ENCODE data around the gene MAD1L1.
"Not testable (repeated sequence)": the region's sequence is repeated elsewhere in the genome, so short reads cannot be mapped to it uniquely, and the experiment has no call there.

Gene MAD1L1

DNA sequence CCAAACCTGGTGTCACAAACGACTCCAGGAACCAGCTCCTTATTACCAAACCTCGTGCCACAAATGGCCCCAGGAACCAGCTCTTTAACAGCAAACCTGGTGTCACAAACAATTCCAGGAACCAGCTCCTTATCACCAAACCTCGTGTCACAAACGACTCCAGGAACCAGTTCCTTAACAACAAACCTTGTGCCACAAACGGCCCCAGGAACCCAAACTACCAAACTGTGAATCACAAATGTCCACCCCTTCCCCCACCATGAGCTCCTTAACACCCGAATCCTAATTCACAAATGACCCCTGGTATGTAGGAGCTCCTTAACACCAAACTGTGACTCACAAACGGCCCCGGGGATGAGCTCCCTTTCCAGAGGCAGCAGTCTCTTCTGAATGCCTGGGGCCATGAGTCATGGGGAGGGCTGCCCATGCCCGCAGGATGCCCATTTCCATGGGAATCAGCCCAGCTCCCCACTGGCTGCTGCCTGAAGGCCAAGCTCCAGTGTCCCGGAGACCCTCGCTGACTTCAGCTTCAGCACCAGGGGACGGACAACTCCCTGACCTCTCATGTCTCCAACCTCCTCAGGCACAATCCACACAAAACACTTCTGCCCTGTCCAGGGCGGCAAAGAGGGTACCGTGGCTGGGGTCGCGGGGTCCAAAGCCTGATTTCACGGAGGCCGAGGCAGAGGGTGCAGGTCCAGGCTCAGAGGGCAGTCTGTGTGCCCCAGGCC is 349.5 kb downstream of the MAD1L1 start:
- DNase-seq (ENCODE audit: low spot score) = peak; percentile 95

DNA sequence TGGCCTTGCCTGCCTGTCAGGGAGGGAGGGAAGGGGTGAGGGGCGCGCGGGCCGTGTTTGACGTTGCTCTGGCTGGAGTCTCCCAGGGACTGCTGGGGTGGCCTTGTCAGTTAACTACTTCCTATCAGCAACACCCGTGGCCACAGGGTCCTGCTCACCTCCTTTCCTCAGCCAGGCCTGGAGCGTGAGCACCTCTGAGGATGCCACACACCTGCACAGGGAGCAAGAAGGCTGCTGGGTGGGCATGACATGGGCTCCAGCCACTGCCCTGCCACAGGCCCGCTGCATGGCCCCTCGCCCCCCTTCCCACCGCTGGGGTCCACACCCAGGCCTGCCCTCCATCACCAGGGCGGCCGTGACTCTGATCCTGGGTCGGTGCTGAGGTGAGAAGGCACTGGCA is 350.3 kb downstream of the MAD1L1 start:
- DNase-seq (ENCODE audit: low spot score) = no peak

DNA sequence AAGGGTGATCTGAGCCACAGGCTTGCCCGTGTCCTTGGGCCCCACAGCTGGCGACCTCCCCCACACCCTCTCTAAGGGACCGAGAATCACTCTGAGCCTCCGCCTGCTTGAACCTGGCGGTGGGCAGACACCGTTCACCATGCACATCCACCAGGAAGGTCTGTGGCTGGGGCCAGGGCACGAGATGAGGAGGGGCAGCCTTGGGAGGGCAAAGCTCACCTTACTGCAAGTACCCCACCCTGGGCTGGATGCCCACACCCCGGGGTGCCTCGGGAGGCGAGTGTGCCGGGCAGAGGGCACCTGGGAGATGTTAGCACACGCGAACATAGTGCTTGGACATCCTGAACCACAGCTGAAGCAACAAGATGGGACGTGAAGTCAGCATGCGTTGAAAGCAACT is 350.8 kb downstream of the MAD1L1 start:
- no peak for DNase-seq (ENCODE audit: low spot score)

DNA sequence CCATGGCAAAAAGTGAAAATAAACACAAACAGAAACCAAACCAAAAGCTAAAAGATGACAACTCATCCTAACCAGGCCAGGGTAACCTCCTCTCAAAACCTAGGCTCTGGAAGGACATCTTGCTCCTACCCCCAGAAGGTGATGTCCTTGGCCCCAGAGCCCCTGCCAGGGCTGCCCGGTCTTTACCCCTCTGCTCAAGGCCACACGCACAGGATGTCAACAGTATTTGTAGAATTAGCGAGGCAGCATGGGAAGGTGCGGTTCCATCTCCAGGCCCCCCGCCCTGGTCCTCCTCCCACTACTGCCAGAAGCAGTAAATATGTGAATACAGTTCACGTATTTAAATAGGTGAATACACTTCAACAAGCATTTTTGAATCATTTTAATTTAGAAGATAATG is 356.1 kb downstream of the MAD1L1 start:
- not testable (repeated sequence) for DNase-seq (ENCODE audit: low spot score)

DNA sequence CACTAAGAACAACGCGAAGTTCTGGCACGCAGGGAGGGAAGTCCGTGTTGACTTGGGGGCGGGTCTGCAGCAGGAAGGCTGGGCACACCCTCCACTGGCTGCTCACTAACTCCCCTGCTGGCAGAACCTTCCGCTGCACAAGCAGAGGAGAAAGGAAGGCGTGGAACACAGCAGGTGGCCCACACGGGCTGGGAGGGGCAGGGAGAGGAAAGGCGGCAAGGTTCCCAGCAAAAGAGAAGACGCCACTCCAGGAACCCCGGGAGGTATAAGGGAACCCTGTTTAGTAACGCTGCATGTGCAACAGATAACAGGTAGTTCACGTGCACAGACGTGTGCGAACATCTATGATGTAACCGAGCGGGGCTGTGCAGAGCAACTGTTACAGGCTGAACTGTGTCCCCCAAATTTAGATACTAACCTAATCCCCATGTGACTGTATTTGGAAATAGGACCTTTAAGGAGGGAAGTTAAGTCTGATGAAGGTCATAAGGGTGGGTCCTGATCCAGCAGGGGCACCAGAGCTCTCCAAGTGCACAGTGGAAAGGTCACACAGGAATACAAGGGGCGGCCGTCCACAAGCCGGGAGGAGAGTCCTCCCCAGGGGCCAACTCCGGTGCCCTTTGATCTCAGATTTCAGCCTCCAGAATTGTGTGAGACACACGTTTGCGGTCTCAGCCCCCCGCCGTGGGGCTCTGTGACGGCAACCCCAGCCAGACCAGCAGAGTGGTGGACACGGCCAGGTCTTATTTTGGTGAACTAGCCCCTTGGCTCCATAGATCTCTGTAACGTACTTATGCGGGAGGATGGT is 357.1 kb downstream of the MAD1L1 start:
- DNase-seq (ENCODE audit: low spot score) = not testable (repeated sequence)

DNA sequence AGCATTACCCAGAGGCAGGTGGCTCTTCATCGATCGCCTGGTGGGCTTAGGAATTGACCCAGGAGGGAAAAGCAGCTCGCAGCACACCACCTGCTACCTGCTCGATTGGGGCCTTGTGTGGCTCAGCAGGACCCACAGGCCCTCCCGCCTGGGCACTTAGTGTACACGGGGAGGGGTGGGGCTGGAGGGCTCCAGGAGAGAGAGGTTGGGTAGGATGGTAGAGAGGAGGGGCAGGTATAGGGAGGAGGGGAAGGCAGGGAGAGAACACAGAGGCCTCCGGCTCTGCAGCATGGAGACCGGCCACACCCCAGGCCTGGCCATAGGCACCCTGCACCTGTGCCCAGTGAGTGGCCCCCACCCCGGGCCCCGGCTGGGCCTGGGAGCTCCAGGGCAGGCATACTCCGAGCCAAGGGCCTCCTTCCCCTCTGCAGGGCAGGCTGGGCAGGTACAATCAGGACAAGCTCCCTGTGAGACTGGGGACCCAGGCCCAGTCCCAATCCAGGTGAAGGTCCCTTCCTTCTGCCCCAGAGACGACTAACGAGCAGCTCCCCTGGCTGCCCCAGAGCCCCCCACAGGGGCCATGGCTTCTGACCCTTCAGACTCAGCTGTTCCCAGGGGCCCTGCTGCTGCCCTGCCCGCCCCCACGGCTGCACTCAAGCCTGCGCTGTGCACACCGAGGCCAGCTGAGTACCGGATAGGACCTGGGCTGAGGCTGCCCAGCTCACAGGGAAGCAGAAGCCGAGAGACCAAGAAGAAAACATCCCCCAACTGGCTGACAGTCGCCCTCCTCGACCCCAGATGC is 358.0 kb downstream of the MAD1L1 start:
- DNase-seq (ENCODE audit: low spot score) = not testable (repeated sequence)

DNA sequence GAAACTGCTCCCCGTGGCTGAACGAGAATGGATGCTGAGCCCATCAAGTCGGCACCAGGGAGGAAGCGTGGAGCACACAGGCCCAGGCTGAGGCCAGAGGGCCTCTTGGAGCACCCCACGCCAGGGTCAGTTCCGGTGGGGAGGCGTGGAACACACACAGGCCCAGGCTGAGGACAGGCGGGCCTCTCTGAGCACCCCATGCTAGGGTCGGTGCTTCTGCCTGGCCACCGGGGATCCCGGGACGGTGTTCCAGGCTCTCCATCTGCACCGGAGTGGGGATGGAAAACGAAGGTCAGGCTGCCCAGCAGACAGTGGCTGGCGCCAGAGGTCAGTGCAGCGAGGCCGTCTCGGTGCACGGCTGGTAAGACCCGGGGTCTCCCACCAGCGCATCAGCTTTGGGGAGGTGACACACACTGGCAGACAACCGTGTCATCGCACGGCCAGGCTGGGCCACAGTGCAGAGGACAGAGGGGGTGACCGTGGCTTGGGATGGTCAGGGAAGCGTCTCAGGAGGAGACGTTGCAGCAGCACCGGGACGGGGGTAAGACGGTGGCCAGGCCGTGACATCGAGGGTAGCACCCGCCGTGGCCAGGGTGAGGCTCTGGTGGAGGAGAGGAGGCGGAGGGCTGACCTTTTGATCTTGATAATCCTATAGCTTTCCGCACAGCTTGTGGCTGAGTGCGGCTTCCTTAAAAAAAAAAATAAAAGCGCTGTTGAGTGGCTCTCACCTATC is 358.7 kb downstream of the MAD1L1 start:
- DNase-seq (ENCODE audit: low spot score) = no peak

DNA sequence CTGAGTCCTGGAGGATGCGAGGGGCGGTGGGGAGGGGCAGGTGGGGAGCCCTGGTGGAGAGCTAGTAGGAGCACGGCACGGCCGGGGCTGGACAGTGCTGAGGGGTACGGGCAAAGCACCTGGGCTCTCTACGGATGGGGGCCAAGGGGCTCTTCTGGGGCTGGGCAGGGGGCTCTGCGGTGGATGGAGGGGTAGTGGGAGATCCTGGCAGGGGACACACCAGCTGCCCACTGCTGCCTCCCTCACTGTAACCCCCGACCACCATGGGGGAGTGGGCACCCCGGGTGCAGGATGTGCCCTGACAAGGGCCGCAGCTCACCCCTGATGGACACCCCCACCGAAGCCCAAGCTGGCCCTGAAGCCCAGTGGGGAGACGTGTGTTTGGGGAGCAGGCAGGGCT is 359.3 kb downstream of the MAD1L1 start:
- no peak for DNase-seq (ENCODE audit: low spot score)

DNA sequence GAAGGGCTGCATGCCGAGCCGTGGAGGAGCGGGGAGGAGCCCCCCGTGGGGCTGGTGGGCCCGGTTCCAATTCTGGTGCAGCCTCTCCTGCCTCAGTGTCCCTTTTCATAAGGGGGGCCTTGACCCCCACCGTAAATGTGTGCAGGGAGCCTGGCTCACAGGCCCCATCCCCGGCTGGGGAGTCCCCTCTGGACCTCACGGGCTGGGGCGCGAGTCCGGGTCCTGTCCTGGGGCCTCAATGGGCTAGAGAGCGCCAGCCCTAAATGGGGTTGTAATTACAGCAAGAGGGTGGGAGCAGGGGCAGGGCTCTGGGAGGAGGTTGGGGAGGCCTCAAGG is 359.7 kb downstream of the MAD1L1 start:
- no peak for DNase-seq (ENCODE audit: low spot score)

DNA sequence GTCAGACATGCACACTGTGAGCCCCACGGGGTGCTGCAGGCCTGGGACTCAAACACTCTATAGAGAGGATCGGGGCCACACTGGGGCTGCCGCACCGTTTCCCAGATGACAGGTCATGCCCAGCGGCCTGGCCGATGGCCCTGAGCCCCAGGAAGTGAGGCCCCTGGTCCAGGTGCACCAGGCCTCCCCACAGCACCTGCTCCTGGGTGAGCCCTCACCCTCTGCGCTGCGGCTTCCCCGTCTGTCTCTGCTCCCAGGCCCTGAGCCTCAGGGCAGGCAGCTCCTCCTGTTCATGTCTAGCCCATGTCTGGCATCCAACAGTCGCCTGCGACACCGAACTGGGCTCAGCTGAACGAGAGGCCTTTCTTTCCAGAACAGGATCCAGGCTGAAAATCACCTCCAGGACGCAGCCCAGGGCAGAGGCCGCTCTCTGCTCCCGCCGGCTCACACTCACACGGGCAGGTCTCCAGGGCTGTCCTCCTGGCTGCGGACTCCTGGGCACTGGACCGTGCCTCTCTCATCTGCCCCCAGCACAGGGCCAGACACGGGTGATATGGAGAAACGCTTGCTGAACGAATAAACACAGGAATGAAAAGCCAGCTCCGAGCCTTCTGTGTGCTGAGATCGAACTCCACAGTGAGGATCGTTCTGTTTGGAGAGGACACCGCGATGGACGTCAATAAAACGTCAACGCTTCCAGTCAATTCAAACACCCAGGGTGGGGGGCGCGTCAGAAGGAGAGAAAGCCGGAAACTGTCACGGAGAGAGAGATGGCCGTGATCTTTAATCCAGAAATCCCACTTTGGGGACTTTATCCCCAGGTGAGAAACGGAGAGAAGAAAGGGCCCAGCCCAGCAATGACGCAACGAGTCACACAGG is 360.3 kb downstream of the MAD1L1 start:
- no peak for DNase-seq (ENCODE audit: low spot score)

DNA sequence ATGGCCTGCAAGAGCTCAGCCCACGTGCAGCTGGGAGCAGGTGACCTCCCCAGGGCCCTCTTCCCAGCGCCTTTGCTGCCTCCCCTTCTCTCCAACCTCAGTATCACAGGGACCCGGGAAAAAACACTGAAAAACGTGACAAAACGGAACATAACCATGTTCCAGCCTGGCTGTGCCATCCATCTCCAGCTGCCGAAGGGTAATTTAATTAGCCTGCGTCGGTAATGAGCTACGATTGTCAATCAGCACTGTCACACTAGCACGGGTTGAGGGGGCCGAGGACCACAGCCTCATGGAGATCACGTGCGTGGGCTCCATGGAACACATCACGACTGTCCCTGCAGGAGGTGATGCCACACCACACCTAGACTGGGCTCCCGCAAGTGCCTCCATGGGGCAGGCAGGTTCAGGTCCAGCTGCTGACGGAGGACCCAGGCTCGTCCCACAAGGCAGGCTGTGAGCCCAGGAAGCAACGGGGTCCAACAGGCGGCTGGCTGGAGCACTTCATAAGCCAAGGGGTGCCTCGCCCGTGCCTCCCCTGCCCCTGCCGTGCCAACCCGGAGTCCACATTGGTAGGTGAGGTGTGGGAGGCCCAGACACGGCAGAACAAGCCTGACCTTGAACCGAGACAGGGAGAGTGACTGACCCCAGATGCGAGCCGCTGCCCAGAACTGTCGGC is 363.2 kb downstream of the MAD1L1 start:
- no peak for DNase-seq (ENCODE audit: low spot score)

DNA sequence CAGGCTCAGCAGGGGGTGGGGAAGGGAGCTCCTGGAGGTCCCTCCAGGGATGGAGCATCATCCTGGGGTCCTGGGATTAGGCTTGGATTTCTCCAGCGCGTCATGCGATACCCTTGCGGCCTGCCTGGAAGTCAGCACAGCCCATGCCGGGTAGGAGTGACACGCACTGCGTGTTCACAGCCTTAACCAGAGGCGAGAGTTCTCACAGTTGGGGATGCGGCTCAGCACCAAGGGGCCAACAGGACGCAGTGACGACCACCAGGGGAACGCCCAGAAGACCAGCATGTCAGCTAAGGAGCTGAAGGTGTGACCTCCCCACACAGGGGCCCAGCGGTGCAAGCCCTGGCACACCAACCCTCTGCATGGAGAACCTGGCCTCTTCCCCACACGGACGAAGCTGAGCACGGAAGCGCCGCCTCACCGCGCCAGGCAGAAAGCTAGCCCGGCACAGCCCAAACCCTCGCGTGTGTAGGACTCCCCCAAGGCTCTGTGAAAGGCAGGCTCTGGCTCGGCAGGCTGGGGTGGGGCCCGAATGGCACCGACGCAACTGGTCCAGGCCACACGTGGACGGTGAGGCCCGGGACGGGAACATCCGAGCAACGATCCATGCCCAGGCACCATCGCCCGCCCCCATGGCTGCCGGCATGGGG is 364.1 kb downstream of the MAD1L1 start:
- no peak for DNase-seq (ENCODE audit: low spot score)

DNA sequence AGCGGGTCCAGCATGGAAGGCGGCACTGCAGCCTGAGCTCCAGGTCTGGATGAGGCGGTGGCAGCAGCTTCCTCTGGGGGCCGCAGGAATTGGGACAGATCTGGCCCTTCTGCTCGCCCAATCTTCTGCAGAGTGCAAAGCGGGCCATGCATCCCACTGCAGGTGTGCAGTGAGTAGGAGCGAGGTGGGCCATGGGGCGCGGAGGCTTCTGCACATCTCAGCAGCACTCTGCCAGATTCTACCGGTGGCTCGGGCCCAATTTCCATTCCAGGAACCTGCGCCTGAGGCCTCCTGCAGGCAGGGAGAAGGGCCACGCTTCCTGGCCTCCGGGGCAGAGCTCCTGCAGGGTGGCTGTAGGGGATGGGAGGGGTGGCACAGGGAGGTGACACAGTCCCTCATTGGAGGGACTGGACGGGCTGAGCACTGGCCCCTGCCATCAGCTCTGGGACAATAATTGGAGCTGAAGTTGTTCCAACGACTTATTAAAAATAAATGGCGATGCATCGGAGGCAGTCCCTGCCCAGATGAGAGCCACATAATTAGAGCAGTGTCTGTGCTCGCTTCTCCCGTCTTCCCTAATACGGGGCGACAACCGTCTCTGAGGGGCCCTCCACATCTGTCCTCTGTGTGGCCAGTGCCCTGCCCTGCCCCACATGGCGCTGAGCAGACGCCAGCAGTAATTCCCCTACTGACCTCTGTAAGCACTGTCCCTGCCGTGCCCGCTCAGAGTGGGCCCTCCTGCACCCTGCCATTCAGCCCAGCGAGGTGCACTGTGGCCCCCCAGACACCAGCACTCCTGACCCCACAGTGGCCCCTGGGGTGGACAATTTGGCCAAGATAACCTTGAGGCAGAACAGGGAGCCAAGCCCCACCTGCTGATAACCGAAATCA is 365.1 kb downstream of the MAD1L1 start:
- DNase-seq (ENCODE audit: low spot score) = no peak

DNA sequence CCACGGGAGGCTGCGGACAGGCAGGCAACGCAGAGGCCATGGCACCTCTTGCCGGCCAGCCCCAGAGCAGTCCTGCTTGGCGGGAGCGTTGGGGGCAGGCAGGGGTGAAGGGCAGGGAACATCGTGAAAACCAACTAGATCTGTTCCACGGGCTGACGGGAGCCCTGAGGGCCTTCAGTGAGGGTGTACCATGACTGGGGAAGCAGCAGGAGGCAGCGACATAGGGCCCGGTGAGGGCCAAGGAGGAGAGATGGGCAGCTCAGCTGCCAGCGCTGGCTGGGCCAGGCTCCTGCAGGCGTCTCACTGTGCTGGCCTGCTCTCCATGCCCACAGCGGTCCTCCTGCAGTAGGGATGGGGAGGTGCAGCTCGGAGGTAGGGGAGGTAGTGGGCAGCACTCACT is 366.1 kb downstream of the MAD1L1 start:
- DNase-seq (ENCODE audit: low spot score) = no peak

DNA sequence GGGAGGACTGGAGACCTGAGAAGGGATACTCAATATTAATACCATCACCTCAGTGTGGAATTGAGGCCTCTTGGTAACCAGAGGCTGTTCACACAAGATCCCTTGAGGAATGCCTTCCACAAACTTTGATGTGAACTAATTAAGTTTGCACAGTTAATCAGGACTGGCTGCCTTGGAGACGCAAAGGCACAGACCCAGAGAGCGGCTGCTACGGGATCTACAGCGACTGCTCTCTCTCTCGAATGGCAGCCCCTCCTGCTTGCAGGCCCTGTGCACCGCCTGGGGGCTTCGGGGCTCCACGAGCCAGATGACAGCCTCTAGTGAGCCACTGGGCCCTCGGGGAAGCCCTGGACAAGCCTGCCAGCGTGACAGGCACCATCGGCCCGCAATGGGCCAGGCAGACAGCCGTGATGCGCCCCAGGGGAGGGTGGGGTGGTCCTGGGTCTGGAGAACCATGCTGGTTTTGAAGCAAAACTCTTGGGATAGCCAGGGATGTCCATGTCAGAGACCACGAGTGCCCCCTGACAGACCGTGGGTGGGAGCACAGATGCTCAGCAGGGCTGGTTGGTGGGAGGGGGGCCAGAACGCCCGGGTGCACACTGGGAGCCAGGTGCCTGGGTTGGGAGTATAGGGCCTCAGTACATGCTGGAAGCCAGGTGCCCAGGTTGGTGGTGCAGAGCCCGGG is 367.0 kb downstream of the MAD1L1 start:
- DNase-seq (ENCODE audit: low spot score) = no peak

DNA sequence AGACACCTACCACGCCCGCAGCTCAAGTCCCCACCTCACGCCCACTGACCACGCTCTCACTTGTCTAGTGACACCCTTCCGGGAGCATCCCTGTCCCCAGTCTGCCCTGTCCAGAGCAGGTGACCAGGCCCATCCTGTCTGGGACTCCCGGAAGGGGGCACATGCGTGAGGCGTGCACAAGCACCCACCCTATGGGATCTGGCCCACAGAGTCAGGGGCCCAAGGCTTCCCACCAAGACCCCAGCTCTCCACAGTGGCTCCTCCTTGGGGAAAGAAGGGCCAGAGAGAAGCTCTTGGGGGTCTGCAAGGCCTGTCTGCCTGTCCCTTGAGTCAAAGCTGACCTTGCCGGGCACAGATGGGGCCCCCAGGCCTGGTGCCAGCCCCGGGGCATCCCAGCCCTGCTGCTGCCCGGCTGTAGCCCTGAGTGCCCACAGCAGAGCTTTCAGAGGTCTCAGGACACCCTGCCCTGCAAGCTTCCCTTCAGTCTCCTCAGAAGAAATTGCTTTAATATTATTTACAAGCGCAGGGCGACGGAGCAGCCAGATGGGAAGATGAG is 367.7 kb downstream of the MAD1L1 start:
- no peak for DNase-seq (ENCODE audit: low spot score)

DNA sequence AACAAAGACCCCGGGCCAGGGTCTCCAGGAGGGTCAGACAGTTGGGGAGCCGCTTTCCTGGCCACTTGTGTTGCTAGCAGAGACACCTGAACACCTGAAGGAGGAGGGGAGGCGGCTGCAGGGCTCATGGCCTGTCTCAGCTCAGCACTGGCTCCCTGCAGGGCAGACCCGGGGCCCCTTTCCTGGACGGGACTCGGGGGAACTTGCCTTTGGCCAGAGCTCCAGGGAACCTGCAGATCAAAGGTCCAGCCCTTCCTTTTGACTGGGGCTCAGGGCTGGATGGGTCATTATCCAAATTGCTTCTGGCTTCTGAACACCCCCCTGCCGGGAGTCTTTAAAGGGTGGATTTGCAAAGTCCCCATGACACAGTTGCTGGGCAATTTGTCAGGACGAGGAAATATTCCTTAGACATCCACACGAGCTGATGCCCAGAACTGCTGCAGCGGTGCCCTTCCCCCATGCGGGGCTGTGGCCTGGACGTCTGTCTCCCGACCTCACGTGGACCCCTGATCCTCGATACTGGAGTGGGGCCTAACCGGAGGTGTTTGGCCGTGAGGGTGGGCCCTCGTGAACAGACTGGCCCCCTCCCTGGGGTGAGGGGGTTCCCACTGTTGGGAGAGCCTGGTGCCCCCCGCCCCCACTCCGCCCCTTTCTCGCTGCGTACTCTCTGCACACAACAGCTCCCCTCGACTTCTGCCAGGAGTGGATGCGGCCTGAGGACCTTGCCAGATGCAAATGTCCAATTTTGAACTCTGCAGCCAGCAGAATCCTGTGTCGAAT is 368.4 kb downstream of the MAD1L1 start:
- DNase-seq (ENCODE audit: low spot score) = no peak
